Endothelial cell of umbilical vein (primary cell): ENCODE data around the gene RPS28.

Source experiments
- EZH2 ChIP-seq: IDR thresholded peaks from 2 replicates; pipeline ENCODE4 v1.6.1; 2012; ENCODE audit warnings: borderline replicate concordance, low read depth, mild to moderate bottlenecking, moderate library complexity, low read length, inconsistent platforms; ENCODE audit not compliant: severe bottlenecking
- GATA2 ChIP-seq: IDR thresholded peaks from 2 replicates; pipeline ENCODE4 v1.7.0; 2011; ENCODE audit warnings: low read depth, mild to moderate bottlenecking, moderate library complexity, mixed read lengths, low read length; ENCODE audit not compliant: insufficient read length, insufficient read depth
- JUN ChIP-seq: IDR thresholded peaks from 2 replicates; pipeline ENCODE4 v1.6.1; 2011; ENCODE audit warnings: borderline replicate concordance, low read depth; ENCODE audit not compliant: insufficient read length, insufficient read depth
- POLR2A ChIP-seq: IDR thresholded peaks from 2 replicates; pipeline ENCODE4 v1.6.1; 2012; ENCODE audit warnings: low read depth, mild to moderate bottlenecking, control low read depth, low read length
- POLR2AphosphoS5 ChIP-seq: IDR thresholded peaks from 2 replicates; pipeline ENCODE4 v1.6.1; 2012; ENCODE audit warnings: low read depth, mild to moderate bottlenecking, control low read depth, low read length, moderate library complexity; ENCODE audit not compliant: insufficient read depth
- TF ChIP-seq, protein P1 (sequence below), 2 donors: IDR thresholded peaks; 1 replicate in 1 of 2; 2 replicates in 1 of 2; pipeline ENCODE4 v1.5.1; 2011; ENCODE audit warnings: low read length in 2 of 2, mild to moderate bottlenecking in 2 of 2, moderate library complexity in 2 of 2, control low read depth in 1 of 2, inconsistent platforms in 1 of 2, low read depth in 1 of 2; ENCODE audit not compliant: insufficient read depth in 1 of 2; ENCODE audit errors: extremely low read depth in 1 of 2
- TF ChIP-seq, protein P2 (sequence below): IDR thresholded peaks from 2 replicates; pipeline ENCODE4 v1.6.1; 2011; ENCODE audit not compliant: insufficient read depth, insufficient read length

- TF ChIP-seq, protein P1, sequence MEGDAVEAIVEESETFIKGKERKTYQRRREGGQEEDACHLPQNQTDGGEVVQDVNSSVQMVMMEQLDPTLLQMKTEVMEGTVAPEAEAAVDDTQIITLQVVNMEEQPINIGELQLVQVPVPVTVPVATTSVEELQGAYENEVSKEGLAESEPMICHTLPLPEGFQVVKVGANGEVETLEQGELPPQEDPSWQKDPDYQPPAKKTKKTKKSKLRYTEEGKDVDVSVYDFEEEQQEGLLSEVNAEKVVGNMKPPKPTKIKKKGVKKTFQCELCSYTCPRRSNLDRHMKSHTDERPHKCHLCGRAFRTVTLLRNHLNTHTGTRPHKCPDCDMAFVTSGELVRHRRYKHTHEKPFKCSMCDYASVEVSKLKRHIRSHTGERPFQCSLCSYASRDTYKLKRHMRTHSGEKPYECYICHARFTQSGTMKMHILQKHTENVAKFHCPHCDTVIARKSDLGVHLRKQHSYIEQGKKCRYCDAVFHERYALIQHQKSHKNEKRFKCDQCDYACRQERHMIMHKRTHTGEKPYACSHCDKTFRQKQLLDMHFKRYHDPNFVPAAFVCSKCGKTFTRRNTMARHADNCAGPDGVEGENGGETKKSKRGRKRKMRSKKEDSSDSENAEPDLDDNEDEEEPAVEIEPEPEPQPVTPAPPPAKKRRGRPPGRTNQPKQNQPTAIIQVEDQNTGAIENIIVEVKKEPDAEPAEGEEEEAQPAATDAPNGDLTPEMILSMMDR (IDR thresholded peaks at IDR 0.05; ENCODE audit: extremely low read depth in 1 of 2, insufficient read depth in 1 of 2, low read depth in 1 of 2, low read length in 2 of 2) = no peak
- TF ChIP-seq POLR2A (no peak), JUN (no peak), POLR2AphosphoS5 (no peak), EZH2 (no peak), GATA2 (no peak)
- TF ChIP-seq, protein P2, sequence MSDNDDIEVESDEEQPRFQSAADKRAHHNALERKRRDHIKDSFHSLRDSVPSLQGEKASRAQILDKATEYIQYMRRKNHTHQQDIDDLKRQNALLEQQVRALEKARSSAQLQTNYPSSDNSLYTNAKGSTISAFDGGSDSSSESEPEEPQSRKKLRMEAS = no peak
Measured at GRCh38 chr19:8337728-8338127, 16.4 kb downstream of the RPS28 start.
